ENCODE data around the gene AEN. TPM values are rescaled to one million over a fixed set of nuclear protein-coding genes. Genes with fewer than 3 reads are reported as not detected.

Gene AEN
- total RNA-seq, 1 donor from 2014 or later, result 10.3 TPM

GRCh38 chr15:88615303-88616107 lies 5.6 kb upstream of the AEN start:
- intact Hi-C loops (cut with micrococcal nuclease), result no loop called here
- DNase-seq, result no peak
- H3K4me1 ChIP-seq, result peaks cover under 1% of the 10 kb centered on the region

GRCh38 chr15:88616240-88616639 lies 4.9 kb upstream of the AEN start:
- H3K36me3 ChIP-seq, result no peaks in the 10 kb centered on the region
- peaks cover 7% of the 10 kb centered on the region for H3K4me1 ChIP-seq
- intact Hi-C loops (cut with micrococcal nuclease), result no loop called here
- H3K27ac ChIP-seq (replicated peaks), result no peak overlapping the region
- no peaks in the 10 kb centered on the region for H3K9me3 ChIP-seq (replicated peaks)
- peaks cover 4% of the 10 kb centered on the region for H3K27me3 ChIP-seq (ENCODE audit: low read depth)
- no peak for TF ChIP-seq CTCF (IDR thresholded peaks at IDR 0.05; ENCODE audit: borderline replicate concordance)
- no peak overlapping the region for H3K4me3 ChIP-seq
- no peak for DNase-seq

More at GRCh38 chr15:88615303-88616107, 5.6 kb upstream of the AEN start:
- Histone ChIP-seq H3K4me3 (no peak overlapping the region), H3K9me3 (replicated peaks) (no peaks in the 10 kb centered on the region), H3K27ac (replicated peaks) (no peak overlapping the region), H3K36me3 (no peaks in the 10 kb centered on the region), H3K27me3 (ENCODE audit: low read depth) (peaks cover 4% of the 10 kb centered on the region)
- TF ChIP-seq CTCF (IDR thresholded peaks at IDR 0.05; ENCODE audit: borderline replicate concordance), result no peak

GRCh38 chr15:88617031-88617722 lies 4.0 kb upstream of the AEN start:
- Histone ChIP-seq H3K36me3 (no peaks in the 10 kb centered on the region), H3K27ac (replicated peaks) (no peak overlapping the region), H3K9me3 (replicated peaks) (no peaks in the 10 kb centered on the region), H3K4me1 (peaks cover 16% of the 10 kb centered on the region), H3K4me3 (no peak overlapping the region), H3K27me3 (ENCODE audit: low read depth) (peaks cover 4% of the 10 kb centered on the region)
- intact Hi-C loops (cut with micrococcal nuclease), result no loop called here
- DNase-seq, result no peak
- TF ChIP-seq CTCF (IDR thresholded peaks at IDR 0.05; ENCODE audit: borderline replicate concordance), result no peak

GRCh38 chr15:88617790-88618189 lies 3.4 kb upstream of the AEN start:
- Histone ChIP-seq H3K4me1 (peaks cover 22% of the 10 kb centered on the region), H3K4me3 (no peak overlapping the region), H3K27me3 (ENCODE audit: low read depth) (peaks cover 4% of the 10 kb centered on the region), H3K36me3 (no peaks in the 10 kb centered on the region), H3K27ac (replicated peaks) (no peak overlapping the region), H3K9me3 (replicated peaks) (no peaks in the 10 kb centered on the region)
- intact Hi-C loops (cut with micrococcal nuclease), result no loop called here
- no peak for DNase-seq
- no peak for TF ChIP-seq CTCF (IDR thresholded peaks at IDR 0.05; ENCODE audit: borderline replicate concordance)

- DNase-seq, result no peak
- TF ChIP-seq CTCF (IDR thresholded peaks at IDR 0.05; ENCODE audit: borderline replicate concordance), result no peak
- intact Hi-C loops (cut with micrococcal nuclease), result no loop called here
Measured at GRCh38 chr15:88618686-88619085, 2.5 kb upstream of the AEN start.

More at GRCh38 chr15:88618686-88619085, 2.5 kb upstream of the AEN start:
- H3K27ac ChIP-seq (replicated peaks), result no peak overlapping the region
- H3K9me3 ChIP-seq (replicated peaks), result no peaks in the 10 kb centered on the region
- peaks cover 4% of the 10 kb centered on the region for H3K27me3 ChIP-seq (ENCODE audit: low read depth)
- H3K36me3 ChIP-seq, result no peaks in the 10 kb centered on the region
- H3K4me3 ChIP-seq, result no peak overlapping the region
- peaks cover 31% of the 10 kb centered on the region for H3K4me1 ChIP-seq

All from left ventricle myocardium inferior (tissue), 1 donor.